IMR-90 (cell line): Measurements from ENCODE around the gene TEAD1. TPM values are rescaled to one million over a fixed set of nuclear protein-coding genes. Genes with fewer than 3 reads are reported as not detected.

Experiments
- ATAC-seq: fragments of 200-7000 bp; cut with Tn5 transposase; 2 replicates; pipeline ENCODE4 v1.9.1; 2020; ENCODE audit warnings: low read depth, mild to moderate bottlenecking, moderate library complexity
- BruUV-seq: library from RNA; stranded (reverse); fragments of 400-500 nt; replicated peaks from 2 replicates; lab custom pipeline; 2021; lab: Mats Ljungman, UMichigan
- CTCF ChIA-PET: fragments of 300-600 bp; formaldehyde crosslinking; extraction: SDS; loops from one replicate; lab custom pipeline; 2021; ENCODE audit warnings: antibody characterized with exemption; lab: Yijun Ruan, JAX
- POLR2A ChIA-PET: fragments of 300-600 bp; sonication (Branson Sonifier 250); formaldehyde crosslinking; loops from one replicate; lab custom pipeline; 2022; ENCODE audit warnings: antibody characterized with exemption; ENCODE audit not compliant: unreplicated experiment; lab: Charles Lee
- DNase-seq: peaks from one replicate; pipeline ENCODE4 v3.0.0; 2013
- H2AFZ ChIP-seq: replicated peaks from 2 replicates; pipeline ENCODE3; 2013; ENCODE audit warnings: low read length, mild to moderate bottlenecking; ENCODE audit not compliant: poor library complexity
- H2AK5ac ChIP-seq: 2 replicates; pipeline ENCODE4 v1.6.1; 2013; ENCODE audit warnings: low read depth, low read length, inconsistent platforms
- H2AK9ac ChIP-seq: replicated peaks from 2 replicates; pipeline ENCODE3; 2013; ENCODE audit warnings: mild to moderate bottlenecking, low read depth, low read length, moderate library complexity; ENCODE audit not compliant: poor library complexity
- H2BK120ac ChIP-seq: 2 replicates; pipeline ENCODE4 v1.6.1; 2013; ENCODE audit warnings: low read depth, low read length, inconsistent platforms
- H2BK15ac ChIP-seq: 3 replicates; pipeline ENCODE4 v1.6.1; 2013; ENCODE audit warnings: low read depth, low read length, inconsistent platforms
- H2BK20ac ChIP-seq: 2 replicates; pipeline ENCODE4 v1.6.1; 2013; ENCODE audit warnings: low read depth, mild to moderate bottlenecking, inconsistent platforms, low read length, moderate library complexity
- H2BK5ac ChIP-seq: 2 replicates; pipeline ENCODE4 v1.6.1; 2013; ENCODE audit warnings: mild to moderate bottlenecking, low read depth, low read length, inconsistent platforms; ENCODE audit not compliant: poor library complexity, severe bottlenecking
- H3K14ac ChIP-seq: replicated peaks from 2 replicates; pipeline ENCODE4 v1.6.1; 2013; ENCODE audit warnings: low read depth, low read length, inconsistent platforms
- H3K18ac ChIP-seq: 2 replicates; pipeline ENCODE4 v1.6.1; 2013; ENCODE audit warnings: low read depth, low read length, control low read depth
- H3K23ac ChIP-seq: 2 replicates; pipeline ENCODE4 v1.6.1; 2013; ENCODE audit warnings: low read depth, low read length, inconsistent platforms
- H3K27ac ChIP-seq: 2 replicates; pipeline ENCODE4 v1.5.1; 2013; ENCODE audit warnings: mild to moderate bottlenecking, control low read depth, low read length; ENCODE audit not compliant: insufficient read depth
- H3K27me3 ChIP-seq: 2 replicates; pipeline ENCODE4 v1.6.1; 2013; ENCODE audit warnings: low read length; ENCODE audit not compliant: control insufficient read depth, insufficient read depth
- H3K36me3 ChIP-seq: 2 replicates; pipeline ENCODE4 v1.6.1; 2013; ENCODE audit warnings: low read length, mixed read lengths; ENCODE audit not compliant: control insufficient read depth, insufficient read depth
- H3K4ac ChIP-seq: 2 replicates; pipeline ENCODE4 v1.6.1; 2013; ENCODE audit warnings: low read depth, low read length, inconsistent platforms
- H3K4me1 ChIP-seq: 2 replicates; pipeline ENCODE4 v1.6.1; 2013; ENCODE audit warnings: low read length, mixed read lengths; ENCODE audit not compliant: control insufficient read depth, insufficient read depth
- H3K4me2 ChIP-seq: 2 replicates; pipeline ENCODE4 v1.6.1; 2013; ENCODE audit warnings: low read depth, mild to moderate bottlenecking, control low read depth, low read length, moderate library complexity
- H3K4me3 ChIP-seq: 2 replicates; pipeline ENCODE4 v1.5.1; 2013; ENCODE audit warnings: low read depth, mild to moderate bottlenecking, control low read depth, low read length, moderate library complexity; ENCODE audit not compliant: insufficient read depth
- H3K56ac ChIP-seq: 2 replicates; pipeline ENCODE4 v1.6.1; 2013; ENCODE audit warnings: low read length, inconsistent platforms; ENCODE audit not compliant: insufficient read depth; ENCODE audit errors: extremely low read depth
- H3K79me1 ChIP-seq, 2 experiments: 2 replicates each; pipeline ENCODE4 v1.6.1; 2013; ENCODE audit warnings: low read length in 2 of 2, inconsistent platforms in 1 of 2, low read depth in 1 of 2
- H3K9ac ChIP-seq: 2 replicates; pipeline ENCODE4 v1.6.1; 2013; ENCODE audit warnings: low read depth, low read length, control low read depth
- H3K9me1 ChIP-seq: 2 replicates; pipeline ENCODE4 v1.6.1; 2013; ENCODE audit warnings: low read length, inconsistent platforms; ENCODE audit not compliant: insufficient read depth
- H3K9me3 ChIP-seq: 2 replicates; pipeline ENCODE4 v1.6.1; 2013; ENCODE audit warnings: low read length; ENCODE audit not compliant: control insufficient read depth, insufficient read depth
- H4K20me1 ChIP-seq: 2 replicates; pipeline ENCODE4 v1.6.1; 2013; ENCODE audit warnings: low read length, inconsistent platforms; ENCODE audit not compliant: insufficient read depth
- H4K5ac ChIP-seq: 2 replicates; pipeline ENCODE4 v1.6.1; 2013; ENCODE audit warnings: mild to moderate bottlenecking, low read depth, low read length, control low read depth
- H4K8ac ChIP-seq, 2 experiments: 2 replicates each; pipeline ENCODE4 v1.6.1; 2013; ENCODE audit warnings: low read depth in 2 of 2, low read length in 2 of 2, control low read depth in 1 of 2, inconsistent platforms in 1 of 2
- H4K91ac ChIP-seq: 2 replicates; pipeline ENCODE4 v1.6.1; 2013; ENCODE audit warnings: low read depth, low read length, inconsistent platforms; ENCODE audit not compliant: insufficient read depth
- CEBPB ChIP-seq: IDR thresholded peaks from 2 replicates; pipeline ENCODE4 v1.6.1; 2012; ENCODE audit warnings: low read depth, low read length, improper control_type of control experiment
- CHD1 ChIP-seq: IDR thresholded peaks from 2 replicates; pipeline ENCODE4 v1.6.1; 2012; ENCODE audit warnings: low read depth, low read length, improper control_type of control experiment
- MAZ ChIP-seq: IDR thresholded peaks from 2 replicates; pipeline ENCODE4 v1.6.1; 2012; ENCODE audit warnings: low read depth, mild to moderate bottlenecking, low read length, improper control_type of control experiment, moderate library complexity, borderline replicate concordance
- WGBS, 2 experiments: methylation state at CpG; one replicate each; pipeline versions ENCODE4 v1.1.5 to v1.1.7; 2013; ENCODE audit warnings: missing lambda C conversion rate in 2 of 2; ENCODE audit not compliant: insufficient read length in 1 of 2; ENCODE audit errors: extremely low coverage in 2 of 2; 5-methylcytosine and 5-hydroxymethylcytosine counted together
- dilution Hi-C: fragments of 300-500 bp; cut with HindIII; formaldehyde crosslinking; loops from one replicate; pipeline ENCODE4 v1.14.3; 2018; ENCODE audit warnings: low sequenced_read_pairs; ENCODE audit not compliant: unreplicated experiment
- in situ Hi-C: fragments of 300-500 bp; cut with MboI; formaldehyde crosslinking; loops from 3 replicates; pipeline ENCODE4 v1.14.3; 2019; ENCODE audit warnings: low sequenced_read_pairs, inconsistent platforms, mixed read lengths
- intact Hi-C: fragments of 100-400 bp; cut with micrococcal nuclease; formaldehyde crosslinking; loops from 2 replicates; pipeline ENCODE4 v1.10.0; 2022
- polyA plus RNA-seq, 3 experiments: library from polyadenylated mRNA; depleted of rRNA; stranded (reverse); fragments of >200 nt; gene quantifications; 2 replicates each; pipeline ENCODE4 v1.2.3, GENCODE V29; 2012; ENCODE audit warnings: low replicate concordance in 1 of 3
- total RNA-seq: library from RNA; depleted of rRNA; stranded (reverse); fragments of >200 nt; gene quantifications from 2 replicates; pipeline ENCODE4 v1.2.3, GENCODE V29; 2012
- TF ChIP-seq, protein P1 (sequence below): fragments of 150-350 bp; IDR thresholded peaks from 2 replicates; pipeline ENCODE4 v1.6.1; 2017; ENCODE audit warnings: mild to moderate bottlenecking, antibody characterized with exemption, low read length, low read depth

The TEAD1 gene
- total and polyA plus RNA-seq, 2 of the 4 experiments (the other 2 are of a cell fraction) = 51.8 to 69.2 TPM

DNA sequence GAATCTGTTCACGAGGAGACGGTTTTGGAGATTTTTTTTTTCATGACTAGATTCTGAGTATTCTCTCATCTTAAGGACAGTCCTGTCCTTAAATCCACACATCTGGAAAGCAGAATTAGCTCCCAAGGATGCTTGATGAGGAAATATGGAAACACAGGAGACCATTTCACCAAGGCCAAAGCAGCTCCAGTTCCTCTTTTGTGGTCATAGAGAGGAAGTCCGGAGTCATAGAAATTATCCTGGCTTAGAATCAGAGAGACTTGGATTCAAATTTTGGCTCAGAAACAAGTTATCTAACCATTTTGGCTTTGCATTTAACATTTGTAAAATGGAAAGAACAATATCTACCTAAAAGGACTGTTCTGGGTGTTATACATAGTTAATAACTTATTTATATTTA lies 7.3 kb upstream of the TEAD1 start:
- Histone ChIP-seq H3K79me1 (0 out of 4 replicates have a peak, but pooled peaks cover 0 to 3% of the 10 kb centered on the region in 2 experiments), H4K5ac (no peak overlapping the region), H2BK5ac (no peak overlapping the region), H3K9me1 (peaks cover 3% of the 10 kb centered on the region; the same call in 1 of the 2 replicates), H3K27ac (no peak overlapping the region), H4K8ac (no peak overlapping the region), H2BK20ac (no peak overlapping the region), H3K4me2 (no peak overlapping the region), H3K4me1 (no peaks in the 10 kb centered on the region), H2AFZ (no peak overlapping the region), H3K18ac (no peak overlapping the region), H3K23ac (no peak overlapping the region), H3K9ac (no peak overlapping the region), H3K14ac (no peak overlapping the region), H2AK5ac (no peak overlapping the region), H4K91ac (no peak overlapping the region), H3K4ac (no peak overlapping the region), H3K36me3 (no peaks in the 10 kb centered on the region), H2AK9ac (no peak overlapping the region), H2BK120ac (no peak overlapping the region), H3K27me3 (no peaks in the 10 kb centered on the region), H4K20me1 (no peaks in the 10 kb centered on the region), H2BK15ac (no peak overlapping the region), H3K56ac (no peak overlapping the region), H3K9me3 (peaks cover 5% of the 10 kb centered on the region), H3K4me3 (no peak overlapping the region)
- no TSS peak for BruUV-seq
- in situ Hi-C loops = no loop called here
- no CpG with 5 or more reads among the region's 3 CpGs for WGBS, 2 experiments
- ATAC-seq (no peak), DNase-seq (no peak)
- intact Hi-C loops = no loop called here
- TF ChIP-seq CHD1 = no peak
- TF ChIP-seq, protein P1, sequence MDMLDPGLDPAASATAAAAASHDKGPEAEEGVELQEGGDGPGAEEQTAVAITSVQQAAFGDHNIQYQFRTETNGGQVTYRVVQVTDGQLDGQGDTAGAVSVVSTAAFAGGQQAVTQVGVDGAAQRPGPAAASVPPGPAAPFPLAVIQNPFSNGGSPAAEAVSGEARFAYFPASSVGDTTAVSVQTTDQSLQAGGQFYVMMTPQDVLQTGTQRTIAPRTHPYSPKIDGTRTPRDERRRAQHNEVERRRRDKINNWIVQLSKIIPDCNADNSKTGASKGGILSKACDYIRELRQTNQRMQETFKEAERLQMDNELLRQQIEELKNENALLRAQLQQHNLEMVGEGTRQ = no peak
- TF ChIP-seq MAZ = no peak
- TF ChIP-seq CEBPB = no peak
- POLR2A ChIA-PET = no interaction called here
- dilution Hi-C loops = no loop called here
- CTCF ChIA-PET = no interaction called here
